DOHH2 (cell line): Measurements from ENCODE around the gene GZMM.

ENCODE experiments used
- CTCF ChIP-seq: fragments of 200-600 bp; sonication (generic); IDR thresholded peaks from one replicate; pipeline ENCODE4 v1.5.1; 2014; ENCODE audit warnings: antibody characterized with exemption, mild to moderate bottlenecking, low read depth, low read length; ENCODE audit not compliant: poor library complexity, severe bottlenecking
- EZH2phosphoT487 ChIP-seq: fragments of 200-600 bp; sonication (generic); IDR thresholded peaks from 2 replicates; pipeline ENCODE4 v1.6.1; 2017; ENCODE audit warnings: borderline replicate concordance, mild to moderate bottlenecking, antibody characterized with exemption, low read length, moderate library complexity, mixed read lengths

- TF ChIP-seq CTCF, result no peak
- TF ChIP-seq EZH2phosphoT487, result no peak
Measured at GRCh38 chr19:514166-514663, 29.6 kb upstream of the GZMM start.
